Stimulated activated naive CD4-positive, alpha-beta T cell (primary cell): ENCODE results near the gene VWF.

Source experiments
- DNase-seq, 6 experiments: peaks; one replicate each; lab custom pipeline; 2025; lab: John Stamatoyannopoulos, UW

Gene VWF

DNA sequence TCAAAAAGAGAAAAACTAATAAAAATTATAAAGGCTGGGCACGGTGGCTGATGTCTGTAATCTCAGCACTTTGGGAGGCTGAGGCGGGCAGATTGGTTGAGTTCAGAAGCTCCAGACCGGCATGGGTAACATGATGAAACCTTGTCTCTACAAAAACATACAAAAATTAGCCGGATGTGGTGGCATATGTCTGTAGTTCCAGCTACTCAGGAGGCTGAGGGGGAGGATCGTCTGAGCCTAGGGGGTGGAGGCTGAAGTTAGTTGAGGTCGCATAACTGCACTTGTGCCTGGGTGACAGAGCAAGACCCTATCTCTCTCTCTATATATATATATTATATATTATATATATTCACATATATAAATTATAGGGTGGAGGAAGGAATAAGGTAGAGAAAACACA lies 146.9 kb downstream of the VWF start:
- no peak for DNase-seq

DNA sequence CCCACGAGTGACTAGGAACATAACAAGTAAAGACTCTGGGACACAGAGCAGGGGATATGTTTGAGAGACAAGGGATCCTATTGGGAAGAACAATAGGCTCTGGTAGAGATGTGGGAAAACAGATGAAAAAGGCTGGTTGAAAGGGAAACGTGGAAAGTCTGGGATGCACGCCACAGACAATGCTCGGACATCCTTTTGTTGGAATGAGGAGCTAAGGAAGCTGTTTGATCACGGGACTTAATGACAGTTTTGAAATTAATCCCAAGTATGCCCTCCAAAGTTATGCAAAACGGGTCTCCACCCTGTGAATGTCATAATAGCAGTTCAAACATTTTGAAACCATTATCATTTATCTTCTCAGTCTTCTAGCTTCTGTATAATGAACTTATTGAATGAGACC lies 147.8 kb downstream of the VWF start:
- no peak for DNase-seq

DNA sequence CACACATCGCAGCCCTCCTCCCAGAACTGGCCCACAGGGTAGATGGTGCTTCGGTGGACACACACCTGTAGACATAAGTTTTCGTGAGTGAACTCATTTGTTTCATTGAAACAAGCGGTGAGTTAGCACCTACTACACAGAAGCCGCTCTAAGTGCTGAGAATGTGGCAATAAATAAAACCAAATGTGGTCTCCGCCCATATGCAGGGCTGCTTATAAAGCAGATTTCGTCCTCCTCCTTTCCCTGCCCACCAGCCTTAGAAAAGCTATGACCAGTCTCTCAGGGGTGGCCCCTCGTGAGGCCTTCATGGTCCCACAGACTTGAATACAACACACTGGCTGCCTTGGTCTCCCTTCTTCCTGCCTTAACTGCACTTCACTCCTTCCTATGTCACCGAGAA lies 148.3 kb downstream of the VWF start:
- no peak for DNase-seq

DNA sequence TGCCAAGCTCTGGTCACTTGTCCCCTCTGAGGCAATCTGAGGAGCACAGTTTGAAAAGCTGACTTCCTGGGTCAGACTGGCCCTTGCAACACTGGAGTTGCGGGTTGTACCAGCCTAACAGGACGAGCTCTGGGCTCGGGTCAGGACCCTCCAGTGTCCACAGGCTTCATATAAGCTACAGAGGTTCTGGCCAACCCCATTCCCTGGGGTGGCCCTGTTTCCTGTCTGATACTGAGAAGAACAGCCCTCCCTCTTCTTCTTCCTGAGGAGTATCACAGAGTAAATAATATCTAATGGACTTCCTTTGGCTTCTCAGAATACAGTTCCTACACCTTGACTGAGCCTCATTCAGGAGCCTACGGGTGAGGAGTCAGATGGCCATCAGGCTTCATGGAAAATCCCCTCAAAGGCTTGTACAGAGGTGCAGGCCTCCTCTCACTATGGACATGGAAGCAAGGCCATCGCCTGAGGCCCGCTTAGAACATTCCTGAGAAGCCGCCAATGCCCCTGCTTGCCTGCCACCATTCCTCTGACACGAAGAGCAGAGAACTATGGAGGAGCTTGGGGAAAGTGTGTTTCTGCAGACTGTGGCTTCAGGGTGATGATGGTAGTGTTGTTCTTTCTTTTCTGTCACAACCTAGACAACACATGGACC lies 150.9 kb downstream of the VWF start:
- no peak for DNase-seq

DNA sequence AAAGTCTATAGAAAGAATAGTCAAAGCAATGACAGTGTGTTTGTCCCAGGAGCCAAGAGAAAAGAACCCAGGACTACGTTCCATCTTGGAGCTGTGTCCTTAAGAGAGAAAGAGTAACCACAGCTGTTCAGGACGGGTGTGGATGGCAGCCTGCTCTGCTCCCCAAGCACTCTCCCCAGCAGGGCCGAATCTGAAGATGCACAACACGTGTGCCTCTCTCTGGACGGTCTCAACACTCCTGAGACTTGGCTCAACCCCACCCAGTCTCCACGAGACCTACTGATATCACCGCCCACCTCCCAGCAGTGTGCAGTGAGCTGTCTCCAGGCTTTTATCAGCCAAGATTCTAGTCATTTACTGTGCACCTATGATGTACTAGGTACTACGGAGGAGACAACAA lies 152.1 kb downstream of the VWF start:
- no peak for DNase-seq

DNA sequence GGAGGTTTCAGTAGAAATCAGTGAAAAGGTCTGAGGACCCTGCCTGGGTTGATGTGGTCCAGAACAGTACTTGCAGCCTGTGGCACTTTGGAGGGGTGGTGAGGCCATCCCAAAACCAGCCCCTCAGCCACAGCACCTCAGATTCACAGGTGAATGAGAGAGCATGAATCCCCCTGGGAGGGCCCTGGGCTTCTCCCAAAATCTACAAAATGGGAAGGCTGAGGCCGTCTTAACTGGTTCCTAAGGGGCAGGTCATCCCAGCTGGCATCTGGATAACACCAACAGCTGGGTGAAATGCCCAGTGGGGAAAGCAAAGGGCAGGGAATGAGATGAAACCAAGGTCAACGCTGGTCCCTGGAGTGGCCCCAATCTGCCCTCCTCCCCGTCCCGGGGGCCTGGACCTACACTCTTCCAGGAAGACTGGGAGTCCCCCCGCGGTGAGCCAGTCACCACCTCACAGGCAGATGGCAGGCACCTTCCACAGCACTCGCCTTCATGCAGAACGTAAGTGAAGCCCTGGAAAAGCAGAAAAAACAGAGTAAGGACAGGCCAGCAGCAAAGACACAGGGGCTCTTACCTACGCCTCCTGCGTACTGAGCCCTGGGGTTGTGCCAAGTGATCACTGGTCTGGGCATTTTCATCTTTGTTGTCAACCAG lies 153.1 kb downstream of the VWF start:
- DNase-seq: no peak

DNA sequence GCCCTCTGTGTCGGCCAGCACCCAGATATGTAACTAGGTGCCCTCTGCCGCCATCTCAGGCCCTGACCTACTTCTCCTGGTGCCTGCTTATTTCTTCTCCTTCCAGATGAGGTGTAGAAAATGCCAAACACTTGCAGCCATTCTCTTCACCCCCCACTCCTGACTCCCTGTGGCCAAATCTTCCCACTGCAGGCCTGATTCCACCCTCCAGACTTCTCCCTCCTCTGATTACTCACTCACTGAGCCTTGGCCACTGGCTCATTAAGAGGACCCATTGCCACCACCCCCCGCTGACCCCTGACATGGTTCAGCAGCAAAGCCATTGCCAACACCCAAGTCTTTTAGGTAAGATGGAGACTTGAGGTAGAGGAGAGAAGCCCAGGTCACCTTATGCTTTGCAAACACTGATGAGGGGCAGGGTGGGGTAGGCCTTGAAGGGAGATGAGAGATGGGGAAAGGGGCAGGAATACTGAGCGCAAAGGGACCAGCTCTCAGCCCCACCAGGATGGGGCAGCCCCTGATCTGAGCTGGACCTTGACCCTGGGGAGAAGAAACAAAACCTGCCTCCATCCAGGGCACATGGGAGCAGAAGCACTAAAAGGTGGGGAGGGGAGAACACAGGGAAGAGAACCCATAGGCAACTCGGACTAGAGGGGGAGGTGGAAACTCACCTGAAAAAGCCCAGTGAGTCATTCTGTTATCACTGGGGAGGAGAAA lies 154.3 kb downstream of the VWF start:
- DNase-seq: no peak

DNA sequence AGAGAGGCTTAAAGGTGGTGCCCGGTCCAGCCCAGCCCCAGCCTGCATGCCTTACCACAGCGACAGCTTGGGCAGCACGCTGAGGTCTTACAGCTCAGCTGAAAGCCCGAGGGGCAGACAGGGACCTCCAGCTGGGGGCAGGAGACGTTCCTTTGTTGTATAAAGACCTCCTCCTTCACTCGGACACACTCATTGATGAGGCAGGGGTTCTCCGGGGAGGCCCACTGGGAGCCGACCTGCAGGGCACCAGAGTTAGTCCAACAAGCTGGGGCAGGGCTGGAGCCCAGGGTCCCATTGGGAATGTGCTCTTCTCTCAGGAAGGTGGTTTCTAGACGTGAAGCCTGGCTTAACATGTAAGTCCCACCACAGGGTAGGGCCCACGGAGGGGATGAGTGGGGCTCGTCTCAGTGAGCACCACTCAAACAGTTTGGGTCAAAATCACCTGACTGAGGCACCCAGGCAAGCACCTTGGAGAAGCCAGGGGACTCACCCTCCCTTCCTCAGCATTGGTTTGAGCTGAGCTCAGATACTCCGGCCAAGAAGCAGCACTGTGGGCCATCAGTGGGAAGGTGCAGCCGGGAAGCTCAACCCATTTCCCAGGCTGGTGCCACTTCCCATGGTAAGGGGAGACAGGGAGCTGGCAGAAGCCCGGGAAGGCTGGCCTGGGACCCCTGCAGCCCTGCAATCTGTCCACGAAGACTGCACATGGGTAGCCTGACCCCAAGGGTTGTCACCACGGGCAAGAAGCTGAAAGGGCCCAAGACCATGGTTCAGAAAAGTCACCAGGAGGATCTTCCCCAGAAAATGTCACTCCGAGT lies 155.1 kb downstream of the VWF start:
- DNase-seq: no peak

DNA sequence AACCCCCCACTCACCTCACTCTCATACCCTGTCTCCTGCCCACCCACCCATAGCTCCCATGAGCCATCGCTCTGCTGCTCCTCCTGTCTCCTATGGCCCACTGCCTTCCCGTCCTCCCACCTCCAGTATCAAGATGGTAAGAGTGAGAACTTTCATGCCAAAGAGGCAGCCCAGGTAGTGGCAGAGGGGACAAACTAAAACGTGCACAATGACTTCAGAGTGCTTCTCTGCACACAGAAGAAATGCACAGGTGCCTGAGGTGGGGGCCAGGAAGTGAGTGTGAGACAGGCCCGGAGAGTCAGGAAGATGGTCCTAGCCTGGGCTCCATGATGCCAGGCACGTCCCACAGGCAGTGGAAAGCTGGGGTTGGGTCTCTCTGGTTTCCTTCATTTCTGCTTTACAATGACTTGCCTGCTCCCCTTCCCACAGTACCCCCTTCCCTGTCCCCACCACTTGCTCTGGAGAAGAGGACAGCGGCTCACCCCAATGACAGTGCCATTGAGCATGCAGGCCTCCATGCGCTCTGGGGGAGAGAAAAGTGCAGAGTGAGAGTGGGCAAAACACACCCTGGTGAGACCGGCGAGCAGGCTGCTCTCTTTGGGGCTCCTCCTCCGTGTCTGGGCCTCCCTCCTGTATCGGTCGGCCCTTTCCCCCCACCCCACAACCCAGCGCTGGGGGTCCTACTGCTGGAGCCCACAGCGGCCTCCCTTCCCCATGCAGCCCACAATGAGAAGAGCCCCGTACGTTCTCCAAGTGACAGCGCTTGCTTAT lies 156.6 kb downstream of the VWF start:
- no peak for DNase-seq

DNA sequence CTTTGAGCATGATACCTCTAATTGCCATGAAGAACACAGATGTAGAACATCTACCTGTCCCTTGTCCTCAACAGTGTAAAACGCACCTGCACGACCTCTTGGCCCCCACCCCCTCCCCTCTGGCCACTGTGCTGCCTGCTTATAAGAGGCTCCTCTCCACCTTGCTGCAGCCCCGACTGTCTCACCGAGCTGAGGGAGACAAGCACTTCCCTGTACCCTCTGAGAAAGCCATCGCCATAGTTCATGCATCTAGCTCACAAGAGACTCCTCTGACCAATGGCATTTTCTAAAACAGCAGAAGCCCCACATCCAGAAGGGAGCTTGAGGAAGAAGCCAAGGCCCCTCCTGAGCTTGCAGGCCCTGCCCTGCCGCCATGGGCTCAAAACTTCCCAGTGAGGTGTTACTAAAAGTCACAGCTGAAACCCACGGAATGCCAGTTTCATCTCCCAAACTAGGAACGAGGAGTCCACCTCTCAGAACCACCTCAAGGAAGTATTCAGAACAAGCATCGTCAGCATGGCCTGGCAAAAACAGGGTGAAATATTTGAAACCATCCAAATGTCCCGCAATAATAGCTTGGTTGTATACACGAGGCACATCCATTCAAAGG lies 157.9 kb downstream of the VWF start:
- DNase-seq: no peak

DNA sequence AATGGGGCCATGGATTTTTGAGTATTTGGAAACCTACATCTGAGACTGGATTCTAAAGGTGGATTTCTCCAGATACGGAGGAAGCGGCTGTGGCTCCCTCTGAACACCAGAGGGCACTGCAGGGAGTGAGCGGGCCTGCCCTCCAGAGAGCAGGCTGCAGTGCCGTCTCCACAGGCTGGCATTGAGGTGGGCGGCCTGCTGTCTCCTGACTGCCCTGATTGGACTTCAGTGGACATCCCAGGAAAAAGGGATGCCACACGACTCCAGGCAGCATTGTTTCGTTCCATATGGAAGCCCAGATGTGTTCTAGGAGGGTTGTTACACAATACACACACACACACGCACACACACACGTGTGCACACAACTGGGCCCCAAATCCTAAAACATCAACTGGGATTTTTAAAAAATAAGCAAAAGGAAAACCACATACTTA lies 158.5 kb downstream of the VWF start:
- peak in 4 of 6 experiments; percentile 3 to 32 (median 13) for DNase-seq

DNA sequence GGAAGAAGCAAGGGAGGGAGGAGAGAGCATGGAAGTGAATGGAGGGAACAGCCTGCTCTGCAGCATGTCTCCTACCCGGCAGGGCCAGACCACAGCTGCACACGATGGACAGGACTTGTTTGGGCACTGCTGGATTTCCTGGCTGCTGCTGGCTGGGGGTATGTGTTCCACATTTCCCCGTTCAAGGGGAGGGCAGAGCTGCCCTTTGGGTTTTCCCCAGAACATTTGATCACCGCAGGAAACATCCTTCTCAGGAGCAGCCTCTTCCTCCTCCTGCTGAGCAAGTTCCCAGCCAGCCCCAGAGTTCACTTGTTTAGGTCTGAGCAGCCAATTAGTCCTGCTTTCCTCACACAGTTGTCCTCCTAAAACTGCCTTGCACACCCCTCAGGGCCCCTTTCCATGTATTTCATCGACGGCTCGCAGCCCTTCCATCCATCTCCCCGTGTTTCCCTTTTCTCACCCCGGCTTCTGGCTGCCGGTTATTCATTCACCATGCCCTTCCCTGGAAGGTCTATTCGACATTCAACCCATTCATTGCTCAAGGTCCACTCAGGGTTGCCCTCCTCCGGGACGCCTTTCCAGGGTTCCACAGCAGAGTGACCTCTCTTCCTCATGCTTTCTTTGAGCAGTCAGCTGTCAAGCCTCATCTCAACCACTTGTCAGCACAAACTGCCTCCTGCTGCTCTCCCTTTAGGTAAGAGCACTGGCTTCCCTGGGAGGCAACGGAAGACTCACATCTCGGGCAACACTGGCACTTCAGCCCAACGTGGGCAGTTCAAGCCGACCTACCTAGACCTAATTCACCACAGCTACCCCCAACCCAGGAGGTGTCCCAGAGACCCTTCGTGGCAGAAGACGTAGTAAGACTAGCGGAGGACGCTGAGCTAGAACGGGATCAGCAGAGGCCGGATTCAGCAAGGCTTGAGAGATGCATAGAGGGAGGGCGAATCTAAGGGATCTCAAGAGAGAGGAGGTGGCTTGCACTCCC lies 159.3 kb downstream of the VWF start:
- DNase-seq: no peak

DNA sequence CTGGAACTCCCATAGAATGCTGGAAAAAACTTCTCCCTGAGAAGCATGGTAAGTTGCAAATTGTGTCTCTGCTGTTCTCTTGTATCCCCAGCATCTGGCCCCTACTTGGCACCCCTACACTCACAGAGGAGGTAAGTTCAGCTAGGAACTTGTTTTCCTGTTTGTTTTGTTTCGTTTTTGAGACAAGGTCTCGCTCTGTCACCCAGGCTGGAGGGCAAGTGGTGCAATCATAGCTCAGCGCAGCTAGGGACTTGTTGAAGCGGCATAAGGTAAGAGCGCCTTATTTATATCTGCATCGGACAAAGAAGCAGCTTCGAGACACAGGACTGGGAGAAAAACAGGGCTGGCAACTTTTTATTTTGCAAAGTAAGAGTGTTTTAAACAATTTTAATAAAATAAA lies 161.0 kb downstream of the VWF start:
- no peak for DNase-seq

DNA sequence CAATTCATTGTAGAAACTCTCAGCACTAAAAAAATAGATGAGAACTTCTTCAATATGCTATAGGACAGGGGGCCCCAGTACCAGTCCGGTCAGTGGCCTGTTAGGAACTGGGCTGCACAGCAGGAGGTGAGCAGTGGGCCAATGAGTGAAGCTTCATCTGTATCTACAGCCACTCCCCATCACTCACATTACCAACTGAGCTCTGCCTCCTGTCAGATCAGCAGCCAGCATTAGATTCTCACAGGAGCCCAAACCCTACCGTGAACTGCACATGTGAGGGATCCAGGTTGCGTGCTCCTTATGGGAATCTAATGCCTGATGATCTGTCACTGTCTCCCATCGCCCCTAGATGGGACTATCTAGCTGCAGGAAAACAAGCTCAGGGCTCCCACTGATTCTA lies 163.7 kb downstream of the VWF start:
- DNase-seq: no peak

DNA sequence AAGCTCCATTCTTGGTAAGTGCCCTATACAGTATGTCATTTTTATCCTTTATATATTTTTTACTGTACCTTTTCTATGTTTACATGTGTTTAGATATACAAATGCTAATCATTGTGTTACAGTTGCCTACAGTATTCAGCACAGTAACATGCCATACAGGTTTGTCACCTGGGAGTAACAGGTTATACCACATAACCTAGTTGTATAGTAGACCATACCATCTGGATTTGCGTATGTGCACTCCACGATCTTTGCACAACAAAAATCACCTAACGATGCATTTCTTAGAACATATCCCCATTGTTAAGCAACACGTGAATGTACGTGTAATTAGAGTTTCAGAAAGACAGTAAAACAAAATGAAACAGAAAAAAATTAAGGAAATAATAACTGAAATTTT lies 167.5 kb downstream of the VWF start:
- DNase-seq: no peak

DNA sequence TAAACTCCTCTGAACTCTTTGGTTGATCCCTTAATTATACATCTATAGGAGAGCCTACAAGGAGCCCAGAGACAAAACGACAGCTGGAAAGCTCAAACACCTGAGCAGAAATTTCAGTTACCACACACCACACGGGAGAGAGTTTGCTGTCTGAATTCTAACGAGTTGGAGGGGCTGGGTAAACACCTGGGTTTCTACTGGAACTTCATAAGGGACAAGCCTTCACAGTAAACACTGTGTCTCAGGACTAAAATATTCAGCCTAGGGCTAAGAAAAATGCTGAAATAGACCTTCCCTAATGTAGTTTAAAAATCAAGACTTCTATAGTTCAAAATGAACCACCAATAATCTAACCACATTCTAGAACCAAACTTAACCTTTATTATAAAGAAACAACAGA lies 169.8 kb downstream of the VWF start:
- DNase-seq: no peak

DNA sequence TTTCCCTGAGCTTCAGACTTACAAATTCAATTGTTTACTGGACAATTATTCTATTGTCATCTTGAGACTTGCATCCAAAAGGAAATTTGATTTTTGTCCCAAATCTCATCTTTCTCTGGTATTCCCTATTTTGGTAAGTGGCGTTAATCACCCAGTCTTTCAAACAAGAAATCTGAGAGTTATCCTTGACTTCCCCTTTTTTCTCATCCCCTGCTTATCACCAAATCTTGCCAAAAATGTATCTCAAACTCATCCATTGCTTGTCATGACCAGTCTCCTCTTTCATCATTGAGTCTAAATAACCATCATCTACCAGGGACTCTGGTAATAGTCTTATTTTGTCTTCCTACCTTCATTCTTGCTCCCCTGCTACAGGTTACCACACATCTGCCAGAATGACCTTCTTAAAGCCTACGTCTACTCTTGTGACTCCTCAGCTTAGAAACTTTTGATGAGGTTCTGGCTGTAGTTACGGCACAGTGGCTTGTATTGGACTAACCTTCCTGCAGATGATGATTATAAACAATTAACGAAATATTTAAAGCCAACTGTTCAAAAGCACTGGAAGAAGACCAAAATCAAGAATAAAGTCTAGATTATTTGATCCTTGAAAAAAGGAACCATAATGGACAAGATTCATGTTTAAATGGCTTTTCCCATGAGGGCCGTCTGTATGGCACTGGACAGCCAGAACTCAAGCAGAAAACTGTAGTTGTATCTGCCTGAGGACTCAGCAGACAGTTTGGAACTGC lies 170.5 kb downstream of the VWF start:
- DNase-seq: no peak

DNA sequence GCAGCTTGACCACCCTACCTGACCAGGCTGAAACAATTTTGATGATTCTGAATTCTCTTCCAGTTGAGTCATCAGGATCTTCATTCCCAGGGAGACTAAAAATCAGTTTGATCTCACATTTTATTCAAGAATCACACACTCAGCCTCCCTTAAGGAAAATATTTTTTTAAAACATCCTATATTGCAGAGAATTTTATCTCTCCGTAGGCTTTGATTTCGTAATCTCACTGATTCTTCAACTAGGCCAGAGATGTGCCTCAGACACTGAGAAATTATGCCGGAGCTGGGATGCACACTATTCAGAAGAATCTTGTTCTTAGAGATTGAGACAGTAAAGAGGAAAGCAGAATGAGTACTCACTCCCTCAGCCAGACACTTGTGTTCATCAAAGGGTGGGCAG lies 172.4 kb downstream of the VWF start:
- DNase-seq: no peak

DNA sequence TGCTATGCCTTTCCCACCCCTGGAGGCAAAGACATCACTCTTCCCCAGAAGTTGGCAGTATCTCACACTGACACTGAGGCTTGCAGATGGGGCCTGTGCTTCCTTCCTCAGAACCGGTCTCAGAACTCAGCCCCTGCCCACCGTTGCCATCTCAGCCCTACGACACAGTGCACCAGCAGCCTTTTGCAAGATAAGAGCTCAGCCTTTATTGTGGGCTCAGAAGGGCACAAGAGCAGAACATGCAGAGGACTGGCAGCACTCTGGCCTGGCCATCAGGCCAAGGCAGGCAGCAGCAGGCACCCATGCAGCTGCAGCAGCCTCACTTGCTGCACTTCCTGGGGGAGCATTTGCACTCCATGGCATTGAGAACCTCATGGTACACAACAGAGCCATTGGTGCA lies 175.8 kb downstream of the VWF start:
- DNase-seq: no peak
